ENCODE data around the gene SLC31A1. TPM values are rescaled to one million over a fixed set of nuclear protein-coding genes. Genes with fewer than 3 reads are reported as not detected.
A peak's percentile ranks its signal among the peaks of the same experiment; 100 is the strongest.

The SLC31A1 gene
- total RNA-seq, 1 experiment from 2014 or later: 34.4 TPM

GRCh38 chr9:113261917-113262671 is 40.8 kb downstream of the SLC31A1 start:
- H3K9me3 ChIP-seq (ENCODE audit: control insufficient read depth, low read depth, low read length): no peaks in the 10 kb centered on the region
- H3K23me2 ChIP-seq (ENCODE audit: insufficient read length, low read depth, low read length, poor library complexity, severe bottlenecking): no peaks in the 10 kb centered on the region
- Mint-ChIP-seq H3K27me3 (ENCODE audit: low read depth) (no peaks in the 10 kb centered on the region), H3K9me3 (no peaks in the 10 kb centered on the region), H3K4me1 (no peaks in the 10 kb centered on the region), H3K27ac (peak overlapping the region in 1 of 3 experiments; percentile 49; a peak in 2 of 7 replicates), H3K36me3 (ENCODE audit: insufficient read depth in 1 of 3, low read depth in 3 of 3) (peaks cover 13 to 44% (median 33%) of the 10 kb centered on the region in 3 experiments; a peak in 6 of 7 replicates), H3K4me3 (no peak overlapping the region)
- DNase-seq: no peak
- H3K79me1 ChIP-seq (ENCODE audit: insufficient read depth, low read depth, low read length, poor library complexity, severe bottlenecking): no peaks in the 10 kb centered on the region
- no peak overlapping the region for H3K4ac ChIP-seq (ENCODE audit: low read depth, low read length)
- no peaks in the 10 kb centered on the region for H4K20me1 ChIP-seq (ENCODE audit: control insufficient read depth, insufficient read depth, insufficient read length)
- no peak overlapping the region for H3K4me2 ChIP-seq (ENCODE audit: insufficient read depth, insufficient read length, low read length)
- no peak overlapping the region for H3K14ac ChIP-seq (ENCODE audit: insufficient read depth, low read length)
- H3K27me3 ChIP-seq (ENCODE audit: insufficient read depth, low read length): no peaks in the 10 kb centered on the region
- no peak overlapping the region for H2BK20ac ChIP-seq (ENCODE audit: low read depth, low read length, poor library complexity, severe bottlenecking)
- no peak overlapping the region for H2AK5ac ChIP-seq (ENCODE audit: insufficient read length, low read length)
- H2BK12ac ChIP-seq (ENCODE audit: insufficient read length, low read depth, low read length): no peak overlapping the region
- no peak overlapping the region for H2BK5ac ChIP-seq (ENCODE audit: insufficient read length, low read length)
- no peak overlapping the region for H3K23ac ChIP-seq (ENCODE audit: insufficient read length, low read depth, low read length)
- H3K27ac ChIP-seq (ENCODE audit: insufficient read length, low read depth, low read length): no peak overlapping the region
- TF ChIP-seq CTCF (conservative IDR thresholded peaks at IDR 0.05): no peak
- no peak overlapping the region for H2AFZ ChIP-seq (ENCODE audit: low read length)
- no peak overlapping the region for H2BK15ac ChIP-seq (ENCODE audit: low read depth, low read length)
- H4K91ac ChIP-seq (ENCODE audit: insufficient read length, low read depth, low read length): no peak overlapping the region
- H3K18ac ChIP-seq (ENCODE audit: insufficient read length, low read depth, low read length): no peak overlapping the region
- no peak overlapping the region for H4K5ac ChIP-seq (ENCODE audit: insufficient read length, low read depth, low read length)
- H3K9ac ChIP-seq (ENCODE audit: extremely low read depth, insufficient read length, low read length): no peak overlapping the region
- no peak overlapping the region for H3K56ac ChIP-seq (ENCODE audit: insufficient read length, low read depth, low read length)
- no peak overlapping the region for H2BK120ac ChIP-seq (ENCODE audit: low read depth, low read length, poor library complexity, severe bottlenecking)
- H3K79me2 ChIP-seq (ENCODE audit: insufficient read depth, low read length): no peaks in the 10 kb centered on the region
- H3T11ph ChIP-seq (ENCODE audit: low read length): no peak overlapping the region
- no CpG with 5 or more reads among the region's 1 CpG for WGBS (ENCODE audit: extremely low coverage, insufficient read length, low lambda C conversion rate)
- H4K8ac ChIP-seq (replicated peaks; ENCODE audit: insufficient read length, low read depth, low read length): no peak overlapping the region
- no peaks in the 10 kb centered on the region for H3K4me1 ChIP-seq (ENCODE audit: insufficient read depth, low read length)

All from H9 (cell line).